Subcutaneous abdominal adipose tissue (tissue), 5 donors: ENCODE results near the gene NPC1L1.
A peak's percentile ranks its signal among the peaks of the same experiment; 100 is the strongest.

Source experiments
- H3K27ac ChIP-seq: one replicate; pipeline ENCODE4 v1.7.0; 2013; ENCODE audit warnings: low read depth, mild to moderate bottlenecking, inconsistent platforms, low read length, moderate library complexity
- H3K27me3 ChIP-seq, 5 donors: one replicate each; pipeline ENCODE4 v1.7.0; 2013; ENCODE audit warnings: low read length in 5 of 5, inconsistent platforms in 1 of 5; ENCODE audit not compliant: control insufficient read depth in 5 of 5, insufficient read depth in 4 of 5
- H3K36me3 ChIP-seq, 5 donors: one replicate each; pipeline ENCODE4 v1.7.0; 2013; ENCODE audit warnings: low read length in 5 of 5; ENCODE audit not compliant: control insufficient read depth in 5 of 5, insufficient read depth in 5 of 5
- H3K4me1 ChIP-seq, 5 donors: one replicate each; pipeline ENCODE4 v1.7.0; 2013; ENCODE audit warnings: low read length in 5 of 5, mild to moderate bottlenecking in 3 of 5, moderate library complexity in 1 of 5; ENCODE audit not compliant: control insufficient read depth in 5 of 5, insufficient read depth in 5 of 5
- H3K4me3 ChIP-seq, 5 donors: one replicate each; pipeline ENCODE4 v1.7.0; 2013; ENCODE audit warnings: low read length in 5 of 5, low read depth in 1 of 5
- H3K9ac ChIP-seq, 5 donors: one replicate each; pipeline ENCODE4 v1.7.0; 2013; ENCODE audit warnings: low read length in 5 of 5, mild to moderate bottlenecking in 4 of 5, moderate library complexity in 3 of 5
- H3K9me3 ChIP-seq, 5 donors: one replicate each; pipeline ENCODE4 v1.7.0; 2013; ENCODE audit warnings: low read length in 5 of 5; ENCODE audit not compliant: control insufficient read depth in 5 of 5
- donor health status: healthy.
- donor health status: healthy.
- donor health status: healthy.
- donor health status: healthy.
- donor health status: healthy.

The NPC1L1 gene

GRCh38 chr7:44488955-44489354 lies 52.2 kb downstream of the NPC1L1 start:
- Histone ChIP-seq H3K4me1 (peaks cover 9 to 54% (median 49%) of the 10 kb centered on the region in 5 donors), H3K27me3 (no peaks in the 10 kb centered on the region), H3K4me3 (peak overlapping the region in 4 of 5 donors; percentile 88 to 99 (median 95)), H3K9ac (peak overlapping the region in 3 of 5 donors; percentile 95 to 97 (median 97)), H3K27ac (no peak overlapping the region), H3K9me3 (no peaks in the 10 kb centered on the region), H3K36me3 (peaks cover 8 to 13% (median 11%) of the 10 kb centered on the region in 5 donors)

- no peak overlapping the region for H3K27ac ChIP-seq
- H3K9me3 ChIP-seq: peaks cover 0 to 4% (median 0%) of the 10 kb centered on the region in 5 donors
- H3K36me3 ChIP-seq: peaks cover 26 to 34% (median 33%) of the 10 kb centered on the region in 5 donors
- H3K9ac ChIP-seq: no peak overlapping the region
- peaks cover 7 to 54% (median 49%) of the 10 kb centered on the region in 5 donors for H3K4me1 ChIP-seq
- H3K4me3 ChIP-seq: no peak overlapping the region
- no peaks in the 10 kb centered on the region for H3K27me3 ChIP-seq
These were observed 54.4 kb downstream of the NPC1L1 start for GRCh38 chr7:44486693-44487092.

- Histone ChIP-seq H3K4me1 (peaks cover 7 to 50% (median 46%) of the 10 kb centered on the region in 5 donors), H3K27me3 (no peaks in the 10 kb centered on the region), H3K9ac (peak overlapping the region in 1 of 5 donors; percentile 18), H3K27ac (peak overlapping the region; percentile 1), H3K9me3 (peaks cover 0 to 4% (median 0%) of the 10 kb centered on the region in 5 donors), H3K4me3 (no peak overlapping the region), H3K36me3 (peaks cover 30 to 41% (median 40%) of the 10 kb centered on the region in 5 donors)
These were observed 55.1 kb downstream of the NPC1L1 start for GRCh38 chr7:44486001-44486400.

- no peaks in the 10 kb centered on the region for H3K27me3 ChIP-seq
- H3K4me1 ChIP-seq: peaks cover 7 to 45% (median 37%) of the 10 kb centered on the region in 5 donors
- H3K27ac ChIP-seq: peak overlapping the region; percentile 32
- H3K9me3 ChIP-seq: peaks cover 0 to 4% (median 0%) of the 10 kb centered on the region in 5 donors
- peaks cover 33 to 51% (median 46%) of the 10 kb centered on the region in 5 donors for H3K36me3 ChIP-seq
- H3K9ac ChIP-seq: peak overlapping the region in 1 of 5 donors; percentile 27
- no peak overlapping the region for H3K4me3 ChIP-seq
These were observed 56.4 kb downstream of the NPC1L1 start for GRCh38 chr7:44484482-44485313.

GRCh38 chr7:44482502-44483485 lies 58.3 kb downstream of the NPC1L1 start:
- Histone ChIP-seq H3K9me3 (peaks cover 0 to 4% (median 0%) of the 10 kb centered on the region in 5 donors), H3K9ac (no peak overlapping the region), H3K27me3 (no peaks in the 10 kb centered on the region), H3K4me3 (no peak overlapping the region), H3K36me3 (peaks cover 39 to 65% (median 61%) of the 10 kb centered on the region in 5 donors), H3K27ac (no peak overlapping the region), H3K4me1 (peaks cover 3 to 29% (median 23%) of the 10 kb centered on the region in 5 donors)

GRCh38 chr7:44477938-44478337 lies 63.2 kb downstream of the NPC1L1 start:
- no peaks in the 10 kb centered on the region for H3K27me3 ChIP-seq
- no peak overlapping the region for H3K27ac ChIP-seq
- no peak overlapping the region for H3K9ac ChIP-seq
- peaks cover 2 to 12% (median 9%) of the 10 kb centered on the region in 5 donors for H3K4me1 ChIP-seq
- no peaks in the 10 kb centered on the region for H3K9me3 ChIP-seq
- no peak overlapping the region for H3K4me3 ChIP-seq
- H3K36me3 ChIP-seq: peaks cover 25 to 62% (median 48%) of the 10 kb centered on the region in 5 donors

GRCh38 chr7:44477063-44477830 lies 63.9 kb downstream of the NPC1L1 start:
- Histone ChIP-seq H3K36me3 (peaks cover 18 to 55% (median 41%) of the 10 kb centered on the region in 5 donors), H3K9ac (no peak overlapping the region), H3K27me3 (no peaks in the 10 kb centered on the region), H3K4me3 (no peak overlapping the region), H3K27ac (no peak overlapping the region), H3K9me3 (no peaks in the 10 kb centered on the region), H3K4me1 (peaks cover 2 to 17% (median 16%) of the 10 kb centered on the region in 5 donors)

- peaks cover 2 to 17% (median 17%) of the 10 kb centered on the region in 5 donors for H3K4me1 ChIP-seq
- peaks cover 13 to 52% (median 39%) of the 10 kb centered on the region in 5 donors for H3K36me3 ChIP-seq
- H3K27ac ChIP-seq: no peak overlapping the region
- no peak overlapping the region for H3K9ac ChIP-seq
- H3K4me3 ChIP-seq: no peak overlapping the region
- H3K27me3 ChIP-seq: no peaks in the 10 kb centered on the region
- H3K9me3 ChIP-seq: no peaks in the 10 kb centered on the region
These were observed 64.8 kb downstream of the NPC1L1 start for GRCh38 chr7:44476313-44476712.

GRCh38 chr7:44473295-44473694 lies 67.8 kb downstream of the NPC1L1 start:
- H3K4me1 ChIP-seq: peaks cover 2 to 23% (median 17%) of the 10 kb centered on the region in 5 donors
- peak overlapping the region in 2 of 5 donors; percentile 43 to 46 for H3K9ac ChIP-seq
- peaks cover 4 to 34% (median 31%) of the 10 kb centered on the region in 5 donors for H3K36me3 ChIP-seq
- no peak overlapping the region for H3K4me3 ChIP-seq
- H3K9me3 ChIP-seq: no peaks in the 10 kb centered on the region
- no peaks in the 10 kb centered on the region for H3K27me3 ChIP-seq
- no peak overlapping the region for H3K27ac ChIP-seq
